GM18873 (cell line): ENCODE measurements around the gene HTRA2.

ENCODE experiments used
- ATAC-seq: cut with Tn5 transposase; IDR thresholded peaks from one replicate; pipeline ENCODE4 v1.9.1; 2021; ENCODE audit warnings: mild to moderate bottlenecking, moderate library complexity, moderate number of reproducible peaks; ENCODE audit not compliant: unreplicated experiment, low FRiP score

Gene HTRA2

DNA sequence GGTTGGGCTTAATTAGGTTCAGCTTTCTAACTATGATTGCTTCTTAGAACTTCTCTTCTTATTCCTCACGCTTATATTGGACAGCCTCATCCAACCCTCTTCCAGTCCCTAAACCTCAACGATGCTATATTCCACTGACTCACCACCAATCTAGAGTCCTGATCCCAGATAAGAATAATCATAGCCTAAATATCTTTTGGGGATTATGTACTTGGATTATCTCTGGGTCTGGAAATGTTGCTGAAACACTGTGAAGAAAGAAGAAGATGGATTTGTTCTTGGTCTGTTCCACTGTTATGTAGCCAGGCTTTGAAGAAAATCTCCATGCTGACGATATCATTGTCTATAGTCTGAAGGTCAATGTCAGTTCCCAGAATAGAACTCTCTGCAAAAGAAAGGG, 51.7 kb downstream of the HTRA2 start:
- ATAC-seq: no peak

DNA sequence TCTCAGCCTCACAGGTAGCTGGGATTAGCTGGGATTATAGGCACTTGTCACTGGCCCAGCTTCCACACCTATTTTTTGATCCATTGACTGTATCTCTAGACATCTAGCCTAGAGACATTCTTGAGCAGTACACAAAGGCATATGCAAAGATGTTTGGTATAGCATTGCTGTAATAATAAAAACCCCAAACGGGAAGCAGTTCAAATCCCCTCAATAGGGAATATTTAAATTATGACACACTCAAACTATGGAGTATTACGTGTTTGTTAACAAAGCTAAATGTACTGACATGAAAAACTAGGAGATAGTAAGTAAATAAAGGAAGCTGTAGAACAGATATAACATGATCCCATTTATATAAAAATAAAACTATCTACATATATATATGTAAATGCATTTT, 52.5 kb downstream of the HTRA2 start:
- no peak for ATAC-seq
